Stimulated activated CD4-positive, alpha-beta T cell treated with anti-CD3 and anti-CD28 coated beads, Interleukin-4, amount 100 ng/mL, for 4 hours (primary cell): Measurements from ENCODE around the gene CAMLG.
"Not testable (repeated sequence)": the region's sequence is repeated elsewhere in the genome, so short reads cannot be mapped to it uniquely, and the experiment has no call there.

Source experiments
- DNase-seq, 2 experiments: peaks; one replicate each; pipeline ENCODE4 v3.0.0-alpha.2; 2020

Gene CAMLG

DNA sequence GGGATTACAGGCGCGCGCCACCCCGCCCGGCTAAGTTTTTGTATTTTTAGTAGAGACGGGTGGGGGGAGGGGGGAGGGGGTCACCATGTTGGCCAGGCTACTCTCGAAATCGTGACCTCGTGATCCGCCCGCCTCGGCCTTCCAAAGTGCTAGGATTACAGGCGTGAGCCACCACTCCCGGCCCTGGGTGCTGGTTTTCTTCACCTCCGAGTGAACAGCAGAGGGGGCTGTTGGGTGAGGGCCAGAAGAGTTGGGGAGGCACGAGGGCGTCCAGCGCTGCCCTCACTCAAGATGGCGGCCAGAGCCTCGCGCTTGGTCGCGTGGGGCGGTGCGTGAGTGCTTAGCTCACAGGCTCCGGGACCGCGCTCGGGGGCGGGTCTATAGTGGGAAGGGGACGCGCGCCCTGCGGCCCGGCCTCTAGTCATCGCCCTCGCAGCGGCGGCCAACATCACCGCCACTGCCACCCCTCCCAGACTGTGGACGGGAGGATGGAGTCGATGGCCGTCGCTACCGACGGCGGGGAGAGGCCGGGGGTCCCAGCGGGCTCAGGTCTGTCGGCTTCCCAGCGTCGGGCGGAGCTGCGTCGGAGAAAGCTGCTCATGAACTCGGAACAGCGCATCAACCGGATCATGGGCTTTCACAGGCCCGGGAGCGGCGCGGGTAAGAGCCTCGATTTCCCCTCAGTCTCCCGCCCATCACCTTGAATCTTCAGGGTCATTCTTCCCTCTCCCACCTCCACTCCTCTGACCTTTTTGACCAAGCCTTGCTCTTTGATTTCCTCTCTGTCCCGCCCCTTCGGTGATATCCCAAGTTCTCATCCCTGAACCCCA lies at the start of gene CAMLG:
Gene CAMLG, plus strand, starts transcription at position 416 of the 830 bp plus-strand sequence. Its CDS starts 73 bp downstream, at position 489.
- peak; percentile 95 to 97 for DNase-seq

DNA sequence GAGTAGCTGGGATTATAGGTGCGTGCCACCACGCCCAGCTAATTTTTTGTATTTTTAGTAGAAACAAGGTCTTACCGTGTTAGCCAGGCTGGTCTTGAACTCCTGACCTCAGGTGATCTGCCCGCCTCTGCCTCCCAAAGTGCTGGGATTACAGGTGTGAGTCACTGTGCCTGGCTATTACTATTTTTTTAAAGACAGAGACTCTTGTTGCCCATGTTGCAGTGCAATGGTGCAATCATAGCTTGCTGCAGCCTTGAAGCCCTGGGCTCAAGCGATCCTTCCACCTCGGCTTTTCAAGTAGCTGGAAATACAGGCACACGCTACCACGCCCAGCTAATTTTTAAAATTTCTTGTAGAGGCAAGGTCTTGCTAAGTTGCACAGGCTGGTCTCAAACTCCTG lies 48.2 kb upstream of the CAMLG start:
- DNase-seq, result not testable (repeated sequence)

DNA sequence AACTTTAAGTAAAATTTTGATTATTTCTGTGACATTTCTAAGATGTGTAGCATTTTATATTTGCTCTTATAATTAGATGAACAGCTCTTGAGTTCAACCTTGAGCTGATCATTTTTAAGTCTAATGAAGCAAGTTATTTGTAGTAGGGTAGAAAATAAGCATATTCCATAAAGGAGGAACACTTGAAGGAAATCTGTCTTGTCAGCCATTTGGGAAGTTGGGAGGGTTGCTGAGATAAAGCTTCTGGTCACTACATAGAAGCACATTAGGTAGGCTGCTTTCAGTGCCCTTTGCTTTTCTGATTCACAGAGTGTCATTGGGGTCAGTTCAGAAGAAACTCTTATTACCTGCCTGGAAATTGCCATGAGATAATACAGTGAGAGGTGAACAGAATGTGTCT lies 45.6 kb upstream of the CAMLG start:
- no peak for DNase-seq

DNA sequence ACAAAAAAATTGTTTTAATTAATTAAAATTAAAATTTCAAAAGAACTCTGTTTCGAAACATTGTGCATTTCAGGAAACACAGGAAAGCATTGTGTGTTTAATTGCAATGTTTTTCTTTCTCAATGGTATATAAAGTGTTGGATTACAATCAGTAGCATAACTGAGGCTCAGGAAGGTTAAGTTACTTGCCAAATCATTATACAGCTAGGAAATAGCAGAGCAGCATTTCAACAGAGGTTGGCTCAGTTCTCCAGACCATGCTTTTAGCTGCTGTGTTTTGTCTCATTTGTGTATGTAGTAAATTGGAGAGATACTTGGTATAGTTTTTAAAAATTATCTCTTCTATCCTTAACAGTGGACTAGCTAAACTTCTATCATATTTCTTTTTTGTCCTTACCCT lies 30.0 kb upstream of the CAMLG start:
- DNase-seq, result no peak

DNA sequence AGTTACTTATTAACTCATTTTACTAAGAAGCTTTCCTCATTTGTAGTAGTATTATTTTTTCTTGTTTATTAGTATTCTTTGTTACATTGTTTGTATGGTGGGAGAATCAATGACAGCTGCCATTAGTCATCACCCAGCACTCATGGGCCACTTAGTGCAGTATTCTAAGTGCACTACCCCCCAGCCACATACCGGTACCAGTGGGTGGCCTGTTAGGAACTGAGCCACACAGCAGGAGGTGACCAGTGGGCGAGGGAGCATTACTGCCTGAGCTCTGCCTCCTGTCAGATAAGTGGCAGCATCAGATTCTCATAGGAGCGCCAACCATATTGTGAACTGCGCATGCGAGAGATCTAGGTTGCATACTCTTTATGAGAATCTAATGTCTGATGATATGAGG lies 24.2 kb upstream of the CAMLG start:
- no peak for DNase-seq

DNA sequence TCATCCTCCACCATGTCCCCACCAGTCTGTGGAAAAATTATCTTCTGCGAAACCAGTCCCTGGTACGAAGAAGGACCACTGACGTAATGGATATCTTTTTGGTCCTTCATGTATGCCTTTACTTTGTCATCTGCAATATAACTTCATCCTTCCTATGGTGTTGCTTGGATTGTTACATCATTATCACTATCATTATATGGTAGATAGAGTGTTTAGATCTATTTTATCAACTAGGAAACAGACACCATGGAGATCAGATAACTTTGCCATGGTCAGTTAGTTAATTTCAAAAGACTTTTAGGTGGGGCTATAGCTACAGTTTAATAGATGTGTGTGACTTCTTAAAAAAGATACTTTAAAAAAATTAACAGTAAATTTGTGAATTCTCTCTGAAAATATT lies 23.8 kb upstream of the CAMLG start:
- DNase-seq, result no peak

DNA sequence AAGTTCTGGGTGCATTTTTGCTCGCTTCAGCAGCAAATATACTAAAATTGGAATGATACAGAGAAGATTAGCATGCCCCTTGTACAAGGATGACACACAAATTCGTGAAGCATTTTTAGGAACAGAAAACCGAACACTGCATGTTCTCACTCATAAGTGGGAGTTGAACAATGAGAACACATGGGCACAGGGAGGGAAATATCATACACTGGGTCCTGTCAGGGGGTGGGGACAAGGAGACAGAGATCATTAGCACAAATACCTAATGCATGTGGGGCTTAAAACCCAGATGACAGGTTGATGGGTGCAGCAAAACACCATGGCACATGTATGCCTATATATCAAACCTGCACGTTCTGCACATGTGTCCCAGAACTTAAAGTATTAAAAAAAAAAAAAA lies 22.9 kb upstream of the CAMLG start:
- DNase-seq, result not testable (repeated sequence)

DNA sequence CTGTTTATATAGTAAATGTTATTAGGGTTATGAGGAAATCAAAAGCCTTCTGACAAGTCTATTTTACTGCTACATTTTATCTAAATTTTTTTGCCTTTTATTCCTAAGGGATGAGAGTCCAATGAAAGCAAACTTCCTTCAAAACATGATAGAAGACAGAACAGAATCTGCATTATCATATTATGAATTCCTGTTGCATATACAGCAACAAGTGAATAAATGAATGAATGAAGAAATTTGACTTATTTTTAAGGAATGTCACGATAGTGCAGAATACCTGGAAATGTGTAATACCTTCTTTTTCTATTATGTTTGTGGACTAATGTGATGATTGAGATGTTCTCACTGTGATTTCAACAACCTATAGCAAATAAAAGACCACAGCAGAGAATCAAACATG lies 13.5 kb upstream of the CAMLG start:
- no peak for DNase-seq

DNA sequence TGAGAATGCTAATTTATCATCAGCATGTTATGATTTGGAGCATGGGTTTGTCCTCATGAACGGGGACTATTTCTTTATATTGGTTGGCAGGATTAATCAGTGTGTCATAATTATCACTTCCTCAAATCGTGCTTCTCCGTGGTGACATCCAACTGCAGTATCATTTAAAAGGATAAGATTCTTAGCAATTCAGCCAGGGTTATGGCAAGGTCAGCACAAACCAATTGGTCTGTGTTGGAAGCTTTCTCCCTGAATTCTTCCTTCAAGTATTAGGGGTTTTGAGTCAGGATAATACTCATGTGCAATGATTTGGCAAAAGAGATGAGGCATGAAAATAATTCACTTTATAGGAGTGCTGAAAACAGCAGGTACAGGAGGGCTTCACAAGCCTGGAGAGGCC lies 5.5 kb upstream of the CAMLG start:
- DNase-seq, result no peak

DNA sequence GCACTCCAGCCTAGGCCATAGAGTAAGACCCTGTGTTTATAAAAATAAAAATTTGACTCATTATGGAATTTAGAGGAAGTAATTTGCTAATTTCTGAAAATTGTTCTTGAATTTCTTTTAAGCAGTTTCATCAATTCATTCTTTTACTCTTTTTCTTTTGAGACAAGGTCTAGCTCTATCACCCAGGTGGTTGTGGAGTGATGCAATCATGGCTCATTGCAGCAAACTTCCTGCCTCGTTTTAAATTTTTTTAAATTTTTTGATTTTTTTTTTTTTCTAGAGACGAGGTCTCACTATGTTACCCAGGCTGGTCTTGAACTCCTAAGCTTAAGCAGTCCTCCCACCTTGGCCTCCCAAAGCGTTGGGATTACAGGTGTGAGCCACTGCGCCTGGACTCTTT lies 3.1 kb upstream of the CAMLG start:
- DNase-seq, result no peak

DNA sequence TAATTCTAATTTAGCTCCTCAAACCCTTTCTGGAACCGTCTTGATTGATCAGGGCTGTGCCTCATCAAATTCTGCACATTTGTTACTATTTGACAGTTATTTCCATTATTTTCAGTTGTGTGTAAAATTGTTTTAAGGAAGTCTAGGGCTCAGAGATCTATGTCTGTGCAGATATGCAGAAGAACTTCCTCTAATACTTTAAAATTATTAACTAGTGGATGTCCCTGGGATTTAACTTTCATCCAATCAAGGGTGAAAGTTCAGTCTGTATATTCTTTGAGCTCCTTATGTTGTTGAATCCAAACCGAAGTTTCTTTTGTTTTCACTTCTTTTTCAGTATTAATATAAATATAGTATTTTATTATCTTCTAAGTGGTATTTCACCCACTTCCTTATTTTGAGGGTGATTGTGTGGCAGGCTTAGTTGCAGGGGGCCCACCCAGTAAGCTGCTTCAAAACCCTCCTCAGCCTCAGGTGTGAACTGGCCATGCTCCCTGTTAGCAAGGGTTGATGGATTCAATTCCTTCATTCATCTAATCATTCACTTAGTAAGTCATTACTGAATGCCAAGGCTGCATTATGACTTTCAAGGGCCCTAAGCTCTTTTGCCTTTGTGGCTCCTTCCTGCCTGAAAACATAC lies 2.1 kb upstream of the CAMLG start:
- no peak for DNase-seq

DNA sequence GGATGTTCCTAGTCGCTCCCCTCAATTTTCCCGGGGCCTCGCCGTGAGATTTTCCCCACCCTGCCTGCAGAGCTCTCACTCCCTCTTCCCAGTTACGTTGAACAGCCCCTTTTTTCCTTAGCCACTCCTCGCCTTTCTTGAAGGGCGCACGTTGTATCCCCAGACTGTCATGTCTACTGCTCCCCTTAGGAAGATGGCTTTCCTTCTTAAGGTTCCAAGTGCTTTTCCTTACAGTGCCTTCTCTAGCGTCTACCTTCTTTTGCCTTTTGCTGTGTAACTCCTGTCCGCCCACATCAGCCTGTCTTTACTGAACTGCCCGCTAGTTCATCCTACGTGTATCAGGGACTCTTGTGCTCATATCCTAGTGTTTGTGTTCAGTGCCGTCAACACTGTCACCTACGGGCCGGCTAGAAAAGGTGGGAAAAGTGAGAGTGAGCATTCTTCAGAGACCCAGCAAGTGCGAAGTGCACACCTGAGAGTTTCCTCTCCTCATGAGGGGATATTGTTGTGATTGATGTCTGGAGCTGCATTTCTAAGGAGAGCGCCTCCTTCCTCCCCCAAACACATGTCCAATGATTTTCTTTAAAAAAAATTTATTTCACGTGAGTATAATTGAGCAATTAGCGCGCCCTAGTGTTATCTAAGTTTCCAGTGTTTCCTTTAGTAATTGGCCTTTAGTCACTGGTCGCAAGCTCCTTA lies 764 bp downstream of the CAMLG start:
- DNase-seq, result peak in 1 of 2 experiments; percentile 24

DNA sequence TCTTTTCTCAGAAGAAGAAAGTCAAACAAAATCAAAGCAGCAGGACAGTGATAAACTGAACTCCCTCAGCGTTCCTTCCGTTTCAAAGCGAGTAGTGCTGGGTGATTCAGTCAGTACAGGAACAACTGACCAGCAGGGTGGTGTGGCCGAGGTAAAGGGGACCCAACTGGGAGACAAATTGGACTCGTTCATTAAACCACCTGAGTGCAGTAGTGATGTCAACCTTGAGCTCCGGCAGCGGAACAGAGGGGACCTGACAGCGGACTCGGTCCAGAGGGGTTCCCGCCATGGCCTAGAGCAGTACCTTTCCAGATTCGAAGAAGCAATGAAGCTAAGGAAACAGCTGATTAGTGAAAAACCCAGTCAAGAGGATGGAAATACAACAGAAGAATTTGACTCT lies 2.7 kb downstream of the CAMLG start:
- DNase-seq, result no peak

DNA sequence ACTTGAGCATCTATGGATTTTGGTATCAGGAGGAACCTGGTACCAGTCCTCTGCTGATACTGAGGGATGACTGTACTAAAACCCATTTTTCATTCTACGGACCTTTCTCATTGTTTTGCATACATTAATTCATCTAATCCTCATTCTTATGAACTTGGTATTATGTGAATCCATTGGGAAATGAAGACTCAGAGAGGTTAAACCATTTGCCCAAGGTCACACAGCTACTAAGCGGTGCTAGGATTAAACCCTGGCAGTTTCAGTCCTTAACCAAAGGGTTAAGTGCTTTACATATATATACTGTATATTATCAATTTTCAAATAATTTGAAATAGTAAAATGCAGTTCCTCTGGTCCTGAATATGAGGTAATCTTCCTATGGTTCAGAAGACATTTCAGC lies 3.8 kb downstream of the CAMLG start:
- DNase-seq, result no peak

DNA sequence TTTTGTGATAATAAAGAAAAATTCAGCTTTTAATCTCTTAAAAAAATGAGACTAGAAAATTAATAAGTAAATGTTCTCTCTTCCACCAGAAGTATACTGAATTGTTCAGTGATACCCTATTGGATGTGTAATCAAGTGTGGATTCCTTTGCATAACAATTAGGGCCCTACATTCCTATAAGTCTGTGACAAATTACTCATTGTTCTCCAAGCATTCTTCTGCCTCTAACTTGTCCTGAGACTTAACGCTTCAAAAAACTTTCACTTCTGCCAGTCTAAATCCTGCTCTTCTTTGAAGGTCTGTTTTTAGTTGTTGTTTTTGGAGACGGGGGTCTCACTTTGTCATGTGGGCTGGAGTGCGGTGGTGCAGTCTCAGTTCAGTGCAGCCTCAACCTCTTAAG lies 11.1 kb downstream of the CAMLG start:
- DNase-seq, result no peak

DNA sequence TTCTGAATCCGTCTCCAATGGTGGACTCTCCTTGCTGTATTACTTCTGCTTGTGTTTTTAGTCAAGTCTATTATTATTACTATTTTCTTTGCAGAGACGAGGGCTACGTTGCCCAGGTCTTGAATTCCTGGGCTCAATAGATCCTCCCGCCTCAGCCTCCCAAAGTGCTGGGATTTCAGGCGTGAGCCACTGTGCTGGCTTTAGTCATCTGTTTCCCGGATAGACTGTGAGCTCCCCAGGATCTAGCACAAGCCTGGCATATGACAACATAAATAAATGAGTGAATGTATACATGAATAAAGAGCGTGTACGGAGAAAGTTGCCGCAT lies 19.8 kb downstream of the CAMLG start:
- DNase-seq, result no peak

DNA sequence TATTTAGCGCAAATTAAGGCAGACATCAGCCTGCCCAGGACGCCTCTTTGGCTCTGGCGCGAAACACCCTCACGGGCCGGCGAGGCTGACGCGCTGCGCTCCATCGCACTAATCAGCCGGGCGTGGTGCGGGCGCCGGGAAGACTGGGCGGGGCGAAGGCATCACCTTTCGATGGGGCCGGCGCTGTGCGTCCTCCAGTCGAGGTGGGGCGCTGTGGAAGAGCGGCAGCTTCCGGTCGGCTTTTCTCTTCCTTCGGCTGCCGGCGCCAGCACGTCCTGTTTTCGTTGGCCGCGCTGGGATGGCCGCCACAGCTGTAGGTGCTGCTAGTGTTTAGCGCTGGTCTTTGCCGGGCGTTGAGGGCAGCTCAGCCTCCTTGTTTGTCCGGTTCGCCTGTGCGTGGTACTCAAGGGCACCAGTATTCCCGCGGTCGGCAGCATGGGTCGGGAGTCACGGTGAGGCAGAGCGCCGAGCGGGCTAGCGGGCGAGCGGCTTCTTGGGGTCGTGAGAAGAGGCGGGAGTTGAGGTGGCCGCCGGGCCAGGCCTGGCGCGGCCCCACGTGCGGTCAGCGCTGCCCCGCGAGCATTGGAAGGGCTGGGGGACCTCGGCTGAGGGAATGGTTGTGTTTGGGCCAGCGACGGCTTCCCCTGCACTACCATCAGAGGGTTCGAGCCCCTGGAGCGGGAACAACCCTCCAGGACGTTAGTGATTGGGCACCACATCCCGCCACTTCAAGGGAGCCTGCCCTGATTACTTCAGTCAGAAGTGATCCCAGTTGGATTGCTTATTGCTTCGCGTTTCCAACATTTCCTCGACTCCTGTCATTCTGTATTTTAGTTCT lies 20.4 kb downstream of the CAMLG start, which contains the start of gene DDX46:
Gene DDX46, plus strand, starts transcription at position 276 of the 838 bp plus-strand sequence. Its CDS starts 160 bp downstream, at position 436.
- DNase-seq, result peak; percentile 91 to 94

DNA sequence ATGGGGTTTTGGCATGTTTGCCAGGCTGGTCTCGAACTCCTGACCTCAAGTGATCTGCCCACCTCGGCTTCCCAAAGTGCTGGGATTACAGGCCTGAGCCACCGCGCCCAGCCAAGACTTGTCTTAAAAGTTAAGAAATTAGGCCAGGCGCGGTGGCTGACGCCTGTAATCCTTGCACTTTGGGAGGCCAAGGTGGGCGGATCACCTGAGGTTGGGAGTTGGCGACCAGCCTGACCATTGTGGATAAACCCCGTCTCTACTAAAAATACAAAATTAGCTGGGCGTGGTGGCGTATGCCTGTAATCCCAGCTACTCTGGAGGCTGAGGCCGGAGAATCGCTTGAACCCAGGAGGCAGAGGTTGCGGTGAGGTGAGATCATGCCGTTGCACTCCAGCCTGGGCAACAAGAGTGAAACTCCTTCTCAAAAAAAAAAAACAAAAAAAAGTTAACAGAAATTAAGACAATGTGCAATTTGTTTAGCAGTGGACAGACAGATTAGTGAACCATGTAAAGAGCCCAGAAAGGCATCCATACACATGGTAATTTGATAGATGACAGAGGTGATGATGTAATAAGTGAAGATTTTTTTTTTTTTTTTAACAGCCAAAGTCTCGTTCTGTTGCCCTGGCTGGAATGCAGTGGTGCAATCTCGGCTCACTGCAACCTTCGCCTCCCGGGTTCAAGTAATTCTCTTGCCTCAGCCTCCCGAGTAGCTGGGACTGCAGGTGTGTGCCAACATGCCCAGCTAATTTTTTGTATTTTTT lies 29.4 kb downstream of the CAMLG start:
- DNase-seq, result not testable (repeated sequence)

DNA sequence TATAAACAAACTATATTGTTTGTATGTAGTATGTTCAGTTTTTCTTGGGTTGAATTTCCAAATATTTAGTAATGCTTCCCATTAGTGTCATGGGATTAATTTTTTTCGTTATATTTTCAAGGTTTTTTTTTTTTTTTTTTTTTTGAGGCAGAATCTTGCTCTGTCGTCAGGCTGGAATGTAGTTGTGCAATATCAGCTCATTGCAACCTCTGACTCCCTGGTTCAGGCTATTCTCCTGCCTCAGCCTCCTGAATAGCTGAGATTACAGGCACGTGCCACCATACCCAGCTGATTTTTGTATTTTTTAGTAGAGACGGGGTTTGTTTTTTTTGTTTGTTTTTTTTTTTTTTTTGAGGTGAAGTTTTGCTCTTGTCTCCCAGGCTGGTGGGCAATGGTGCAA lies 30.9 kb downstream of the CAMLG start:
- no peak for DNase-seq

DNA sequence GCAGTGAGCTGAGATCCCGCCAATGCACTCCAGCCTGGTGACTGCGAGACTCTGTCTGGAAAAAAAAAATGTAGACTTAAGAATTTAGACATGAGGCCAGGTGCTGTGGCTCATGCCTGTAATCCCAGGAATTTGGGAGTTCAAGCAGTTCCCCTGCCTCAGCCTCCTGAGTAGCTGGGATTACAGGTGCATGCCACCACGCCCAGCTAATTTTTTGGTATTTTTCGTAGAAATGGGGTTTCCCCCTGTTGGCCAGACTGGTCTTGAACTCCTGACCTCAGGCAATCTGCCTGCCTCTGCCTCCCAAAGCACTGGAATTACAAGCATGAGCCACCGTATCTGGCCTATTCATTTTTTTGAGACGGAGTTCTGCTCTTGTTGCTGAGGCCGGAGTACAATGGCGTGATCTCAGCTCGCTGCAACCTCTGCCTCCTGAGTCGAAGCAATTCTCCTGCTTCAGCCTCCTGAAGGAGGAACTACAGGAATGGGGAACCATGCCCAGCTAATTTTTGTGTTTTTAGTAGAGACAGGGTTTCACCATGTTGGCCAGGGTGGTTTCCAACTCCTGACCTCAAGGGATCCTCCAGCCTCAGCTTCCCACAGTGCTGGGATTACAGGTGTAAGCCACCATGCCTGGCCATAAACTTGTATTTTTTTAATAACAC lies 34.2 kb downstream of the CAMLG start:
- no peak for DNase-seq

DNA sequence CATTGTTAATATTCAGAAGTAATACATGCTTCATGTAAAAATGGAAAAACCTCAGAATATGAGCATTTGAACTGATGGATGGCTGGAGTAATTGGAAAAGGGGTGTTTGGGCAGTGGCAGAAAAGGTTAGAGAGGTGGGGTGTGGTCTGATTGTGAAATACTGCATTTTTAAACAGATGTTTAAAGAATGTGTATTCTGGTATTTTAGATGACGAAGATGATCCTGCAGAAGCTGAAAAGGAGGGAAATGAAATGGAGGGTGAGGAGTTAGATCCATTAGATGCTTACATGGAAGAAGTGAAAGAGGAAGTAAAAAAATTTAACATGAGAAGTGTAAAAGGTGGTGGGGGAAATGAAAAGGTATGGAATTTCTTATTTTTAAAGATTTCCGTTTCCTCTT lies 39.0 kb downstream of the CAMLG start:
- no peak for DNase-seq
